SIG-M5 treated with dmso at 0.1 percent for 504 hours (cell line): ENCODE data around the gene TRIM32.

Experiments used
- DNase-seq: peaks from one replicate; lab custom pipeline; 2025; ENCODE audit not compliant: unreplicated experiment; lab: John Stamatoyannopoulos, UW

Gene TRIM32

GRCh38 chr9:116704470-116704869 lies 17.4 kb downstream of the TRIM32 start:
- DNase-seq: no peak

- no peak for DNase-seq
Measured at GRCh38 chr9:116705531-116705930, 18.4 kb downstream of the TRIM32 start.

GRCh38 chr9:116706310-116707290 lies 19.5 kb downstream of the TRIM32 start:
- DNase-seq: no peak

GRCh38 chr9:116712781-116713180 lies 25.7 kb downstream of the TRIM32 start:
- DNase-seq: no peak

GRCh38 chr9:116713271-116713670 lies 26.2 kb downstream of the TRIM32 start:
- DNase-seq: no peak

- no peak for DNase-seq
Measured at GRCh38 chr9:116715751-116716150, 28.6 kb downstream of the TRIM32 start.

- DNase-seq: no peak
Measured at GRCh38 chr9:116716438-116716837, 29.3 kb downstream of the TRIM32 start.

- DNase-seq: no peak
Measured at GRCh38 chr9:116717150-116717549, 30.0 kb downstream of the TRIM32 start.

- DNase-seq: no peak
Measured at GRCh38 chr9:116718111-116718510, 31.0 kb downstream of the TRIM32 start.

GRCh38 chr9:116720111-116720510 lies 33.0 kb downstream of the TRIM32 start:
- no peak for DNase-seq

- no peak for DNase-seq
Measured at GRCh38 chr9:116721411-116721810, 34.3 kb downstream of the TRIM32 start.

- DNase-seq: no peak
Measured at GRCh38 chr9:116721944-116722343, 34.8 kb downstream of the TRIM32 start.

GRCh38 chr9:116724123-116724522 lies 37.0 kb downstream of the TRIM32 start:
- DNase-seq: no peak

- no peak for DNase-seq
Measured at GRCh38 chr9:116726602-116727001, 39.5 kb downstream of the TRIM32 start.

- no peak for DNase-seq
Measured at GRCh38 chr9:116733010-116733641, 46.0 kb downstream of the TRIM32 start.

- no peak for DNase-seq
Measured at GRCh38 chr9:116736399-116737151, 49.5 kb downstream of the TRIM32 start.

GRCh38 chr9:116737152-116737546 lies 50.0 kb downstream of the TRIM32 start:
- DNase-seq: peak; percentile 24

GRCh38 chr9:116741086-116741740 lies 54.1 kb downstream of the TRIM32 start:
- DNase-seq: no peak

GRCh38 chr9:116741742-116742141 lies 54.6 kb downstream of the TRIM32 start:
- DNase-seq: no peak

- DNase-seq: no peak
Measured at GRCh38 chr9:116749176-116749575, 62.1 kb downstream of the TRIM32 start.

- DNase-seq: no peak
Measured at GRCh38 chr9:116749772-116750171, 62.7 kb downstream of the TRIM32 start.
